HPDE6-E6E7 (cell line): ENCODE measurements around the gene ACVR1B.

ENCODE experiments used
- DNase-seq: peaks from one replicate; pipeline ENCODE4 v3.0.0; 2011; ENCODE audit warnings: missing footprints; ENCODE audit errors: extremely low spot score

ACVR1B gene

DNA sequence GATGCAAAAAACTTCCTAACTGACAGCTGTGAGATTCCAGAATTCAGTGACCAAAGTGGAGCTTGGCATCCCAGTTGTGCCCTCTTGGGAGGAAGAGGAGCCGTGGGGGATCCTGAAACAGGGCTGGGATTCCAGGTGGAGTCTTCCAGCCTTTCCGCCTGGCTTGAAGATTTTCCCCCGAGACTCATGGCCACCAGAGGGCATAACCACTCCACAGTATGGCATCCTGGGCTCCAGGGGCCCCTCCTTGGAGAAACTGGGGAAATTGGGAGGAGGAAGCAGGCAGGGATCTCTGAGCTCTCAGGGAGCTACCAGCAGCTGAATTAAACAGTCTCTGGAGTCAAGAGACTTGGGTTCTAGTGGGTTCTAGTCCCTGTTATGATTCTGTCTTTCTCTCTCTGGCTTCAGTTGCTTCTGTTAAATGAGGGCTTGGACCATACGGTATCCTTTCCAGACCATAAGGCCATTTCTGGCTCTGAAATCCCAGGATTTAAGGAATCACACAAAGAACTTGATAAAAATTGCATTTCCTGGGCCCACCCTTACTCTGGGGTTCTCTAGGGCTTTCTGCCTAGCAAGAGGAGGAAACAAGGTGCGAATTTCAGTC lies 52.6 kb downstream of the ACVR1B start:
- DNase-seq = peak; percentile 61

DNA sequence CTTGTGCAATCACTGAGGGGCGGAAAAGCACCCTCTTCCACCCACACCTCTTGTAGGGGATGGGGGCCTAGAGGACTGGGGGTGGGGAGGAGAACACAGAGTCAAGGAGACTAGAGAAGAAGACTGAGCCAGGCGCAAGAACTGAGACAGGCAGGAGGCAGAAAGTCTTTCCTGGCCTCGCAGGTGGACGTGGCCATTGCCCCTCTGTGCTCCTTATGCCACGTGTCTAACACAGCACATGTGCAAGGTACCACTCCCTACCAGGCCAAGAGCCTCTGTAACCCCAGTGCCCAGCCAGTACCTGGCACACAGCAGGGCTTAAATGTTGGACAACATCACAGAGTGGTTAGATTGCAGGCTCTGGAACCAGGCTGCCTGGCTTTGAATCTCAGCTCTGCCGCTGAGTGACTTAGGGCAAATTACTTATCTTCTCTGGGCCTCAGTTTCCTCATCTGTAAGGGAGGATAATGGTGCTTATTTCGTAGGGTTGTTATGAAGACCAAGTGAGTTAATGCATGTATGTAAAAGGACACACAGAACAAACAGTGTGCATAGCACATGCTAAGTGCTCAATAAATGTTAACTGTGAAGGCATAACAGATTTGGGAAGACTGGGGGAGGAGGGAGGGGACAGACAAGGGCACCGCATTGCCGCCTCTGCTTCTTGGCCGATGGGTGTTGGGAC lies 53.9 kb downstream of the ACVR1B start:
- no peak for DNase-seq

DNA sequence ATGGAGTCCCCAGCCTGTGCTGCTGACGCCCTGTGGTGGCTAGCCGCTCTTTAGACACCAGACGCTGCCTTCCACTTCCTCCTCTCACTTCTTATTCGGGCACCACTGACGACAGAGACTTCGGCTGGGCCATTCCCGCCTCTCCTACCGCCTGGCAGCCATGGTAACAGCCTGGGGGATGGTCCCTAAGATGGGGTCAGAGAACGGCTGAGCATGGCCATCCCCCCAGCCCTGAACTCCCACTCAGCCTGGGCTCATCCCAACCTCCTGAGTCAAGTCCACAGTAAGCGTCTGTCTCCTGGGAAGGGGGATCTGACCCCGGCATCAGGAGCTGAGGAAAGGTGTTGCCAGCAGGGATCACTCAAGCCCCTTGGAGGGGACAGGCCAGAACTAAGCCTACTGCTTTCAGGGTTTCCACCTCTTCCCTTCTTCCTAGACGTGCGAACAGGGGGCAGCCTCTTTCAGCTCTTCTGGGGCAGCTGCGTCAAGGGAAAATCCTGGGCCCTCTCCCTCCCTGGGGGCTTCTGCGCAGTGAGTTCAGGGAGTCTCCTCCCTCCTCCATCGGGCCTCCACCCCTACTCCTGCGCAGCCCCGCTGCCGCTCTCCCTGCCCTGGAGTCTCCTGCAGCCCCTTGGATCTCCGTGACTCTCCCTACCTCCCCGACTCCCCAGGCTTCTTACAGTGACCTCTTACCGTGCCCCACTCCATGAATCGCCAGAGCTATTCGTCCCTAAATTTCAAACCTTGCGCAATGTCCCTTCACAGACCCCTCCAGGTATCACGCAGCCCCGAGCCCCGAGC lies 54.6 kb downstream of the ACVR1B start:
- no peak for DNase-seq

DNA sequence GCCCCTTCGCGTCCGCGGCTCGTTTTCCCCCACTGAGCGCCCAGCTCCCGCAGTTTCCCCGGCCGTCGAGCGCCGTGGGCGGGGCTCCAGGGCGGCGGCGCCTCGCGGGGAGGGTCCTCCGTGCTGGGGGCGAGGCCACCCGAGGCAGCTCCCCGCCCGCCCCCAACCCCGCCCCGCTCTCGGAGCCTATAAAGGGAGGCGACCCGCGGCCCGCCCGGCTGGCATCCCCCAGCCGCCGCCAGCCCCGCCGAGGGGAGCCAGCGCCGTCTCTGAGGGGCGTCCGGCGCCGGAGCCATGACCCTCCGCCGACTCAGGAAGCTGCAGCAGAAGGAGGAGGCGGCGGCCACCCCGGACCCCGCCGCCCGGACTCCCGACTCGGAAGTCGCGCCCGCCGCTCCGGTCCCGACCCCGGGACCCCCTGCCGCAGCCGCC lies 55.2 kb downstream of the ACVR1B start, which contains the start of gene TAMALIN:
Gene TAMALIN, plus strand, starts transcription at position 221 of the 432 bp plus-strand sequence. Its CDS starts 74 bp downstream, at position 295.
- no peak for DNase-seq

DNA sequence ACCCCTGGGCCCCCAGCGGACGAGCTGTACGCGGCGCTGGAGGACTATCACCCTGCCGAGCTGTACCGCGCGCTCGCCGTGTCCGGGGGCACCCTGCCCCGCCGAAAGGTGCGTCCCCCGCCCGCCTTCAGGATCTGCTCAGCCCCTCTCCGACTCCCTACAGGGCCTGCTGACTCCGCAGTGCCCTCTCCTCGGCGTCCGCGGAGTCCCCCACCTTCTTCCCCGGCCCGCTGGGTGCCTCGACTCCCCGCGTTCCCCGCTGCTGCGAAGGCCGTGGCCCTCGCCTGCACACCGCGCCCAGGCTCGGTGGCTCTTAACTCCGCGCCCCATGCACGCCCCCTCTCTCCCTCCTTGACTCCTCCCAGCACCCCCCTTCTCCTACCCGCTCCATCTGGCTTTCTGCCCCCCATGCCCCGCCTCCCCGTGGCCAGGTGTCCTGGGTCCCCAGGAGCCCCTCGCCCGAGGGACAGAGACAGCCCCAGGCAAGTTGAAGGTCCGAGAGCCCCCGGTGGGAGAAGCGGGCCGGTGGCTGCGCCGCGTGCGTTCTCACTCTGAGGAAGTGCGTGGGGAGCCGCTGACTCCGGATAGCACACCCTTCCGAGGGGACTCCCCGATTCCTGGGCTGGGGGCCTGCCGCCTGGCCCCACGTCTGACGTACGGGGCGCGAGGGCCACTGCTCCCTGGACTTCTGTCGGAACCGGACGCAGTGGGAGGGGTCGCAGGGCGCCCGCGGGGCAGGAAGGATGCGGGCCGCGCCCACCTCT lies 55.8 kb downstream of the ACVR1B start:
- no peak for DNase-seq

DNA sequence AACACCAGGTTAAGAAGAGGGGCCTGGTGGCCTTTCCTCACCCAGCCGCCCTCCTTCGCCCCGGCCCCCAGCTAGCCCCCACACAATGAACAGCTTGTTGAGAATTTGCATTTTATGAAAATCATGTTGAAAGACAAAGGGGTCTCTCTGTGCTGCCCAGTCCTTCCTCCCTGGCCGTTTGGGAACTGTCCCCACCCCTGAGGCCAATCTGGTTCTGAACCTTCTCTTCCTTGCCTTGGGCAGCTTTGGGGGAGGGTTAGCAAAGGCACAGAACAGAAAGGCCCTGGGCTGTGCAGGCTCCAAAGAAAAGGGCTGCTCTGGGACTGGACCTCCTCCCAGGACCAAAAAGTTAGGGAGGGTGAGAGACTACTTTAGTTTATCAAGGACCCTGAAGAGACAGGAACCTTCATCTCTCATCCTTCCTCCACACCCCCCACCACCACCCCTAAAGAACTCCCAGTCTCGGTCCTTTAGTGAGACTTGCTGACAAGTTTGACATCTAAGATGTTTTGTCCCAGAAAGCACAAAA lies 56.5 kb downstream of the ACVR1B start:
- DNase-seq = no peak

DNA sequence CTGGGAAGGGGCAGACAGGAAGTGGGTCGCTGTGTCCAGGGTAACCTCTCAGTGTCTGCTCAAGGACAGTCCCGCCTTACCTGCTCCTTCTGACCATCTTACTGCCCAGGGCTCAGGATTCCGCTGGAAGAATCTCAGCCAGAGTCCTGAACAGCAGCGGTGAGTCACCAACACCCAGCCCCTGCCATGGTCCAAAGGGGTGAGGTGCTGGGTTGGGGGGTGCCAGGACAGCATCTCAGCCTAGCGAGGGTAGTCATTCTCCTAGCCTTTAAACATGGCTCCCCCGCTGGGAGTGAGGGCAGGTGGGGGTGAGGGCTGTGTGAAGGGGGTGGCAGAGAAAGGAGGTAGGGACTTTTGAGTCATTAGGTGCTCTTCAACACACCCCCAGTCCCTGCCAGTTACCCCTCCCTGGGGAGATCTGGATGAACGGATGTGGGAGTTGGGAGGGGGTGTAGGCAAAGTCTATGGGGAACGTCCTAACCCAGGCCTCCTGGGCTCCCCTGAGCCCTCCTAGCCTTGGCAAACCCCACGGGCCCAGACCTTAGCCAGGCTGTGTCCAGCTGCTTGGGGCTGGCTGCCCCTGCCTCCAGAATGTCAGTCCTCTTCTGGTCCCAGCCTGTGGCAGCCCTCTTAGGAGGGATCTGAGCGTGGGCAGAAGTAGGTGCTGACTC lies 57.7 kb downstream of the ACVR1B start:
- DNase-seq = no peak

DNA sequence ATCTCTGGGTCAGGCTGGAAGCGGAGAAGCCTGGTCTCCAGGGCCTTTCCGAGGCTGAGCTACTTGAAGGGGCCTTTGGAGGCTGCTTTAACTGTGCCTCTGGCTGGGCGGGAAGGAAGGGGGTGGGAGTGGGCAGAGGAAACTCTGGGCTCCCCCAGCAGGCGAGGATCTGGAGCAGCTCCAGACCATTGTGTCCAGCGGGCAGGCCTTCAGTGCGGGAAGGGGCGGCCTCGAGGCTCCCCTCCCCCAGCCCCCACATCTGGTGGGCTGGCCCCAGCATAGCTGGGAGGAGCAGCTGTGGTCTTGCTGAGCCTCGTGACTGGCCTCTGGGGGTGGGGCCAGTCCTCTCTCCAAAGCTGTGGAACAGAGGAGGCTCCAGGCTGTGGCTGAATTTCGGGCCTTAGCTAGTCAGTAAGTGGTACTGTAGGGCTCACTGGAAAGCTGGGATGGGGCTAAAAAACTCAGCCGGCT lies 58.7 kb downstream of the ACVR1B start:
- DNase-seq = no peak

DNA sequence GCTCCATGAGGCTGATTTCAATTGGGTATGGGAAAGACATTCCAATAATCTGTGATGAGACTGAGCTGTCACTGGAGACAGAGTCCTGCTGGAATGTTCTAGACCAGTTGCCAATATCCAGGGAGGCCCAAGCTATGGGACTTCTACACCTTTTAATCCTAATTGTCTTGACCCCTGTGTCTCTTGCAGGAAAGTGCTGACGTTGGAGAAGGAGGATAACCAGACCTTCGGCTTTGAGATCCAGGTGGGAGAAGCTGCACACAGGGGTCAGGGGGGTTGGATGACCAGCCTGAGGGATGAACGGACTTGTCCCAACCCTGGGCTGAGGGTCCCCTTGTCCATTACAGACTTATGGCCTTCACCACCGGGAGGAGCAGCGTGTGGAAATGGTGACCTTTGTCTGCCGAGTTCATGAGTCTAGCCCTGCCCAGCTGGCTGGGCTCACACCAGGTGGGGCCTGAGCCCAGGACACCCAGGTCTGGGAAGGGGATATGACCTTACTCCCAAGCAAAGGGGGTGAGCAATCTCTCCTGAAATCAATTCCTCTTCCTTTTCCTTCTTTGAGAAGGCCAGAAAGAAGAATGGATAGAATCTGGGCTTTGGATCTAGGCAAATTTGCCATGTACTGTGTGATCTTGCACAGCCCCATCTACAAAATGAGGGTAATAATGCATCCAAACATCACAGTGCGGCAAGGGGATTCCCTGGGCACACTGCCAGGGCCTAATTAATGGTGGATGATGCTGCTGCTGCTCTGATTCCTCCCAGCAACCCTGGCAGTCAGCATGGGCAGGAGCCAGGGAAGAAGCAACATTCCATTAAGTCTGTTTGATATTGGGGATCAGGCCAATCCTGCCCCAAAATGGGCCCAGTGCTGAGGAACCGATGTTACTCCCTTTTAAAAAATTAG lies 59.4 kb downstream of the ACVR1B start:
- no peak for DNase-seq

DNA sequence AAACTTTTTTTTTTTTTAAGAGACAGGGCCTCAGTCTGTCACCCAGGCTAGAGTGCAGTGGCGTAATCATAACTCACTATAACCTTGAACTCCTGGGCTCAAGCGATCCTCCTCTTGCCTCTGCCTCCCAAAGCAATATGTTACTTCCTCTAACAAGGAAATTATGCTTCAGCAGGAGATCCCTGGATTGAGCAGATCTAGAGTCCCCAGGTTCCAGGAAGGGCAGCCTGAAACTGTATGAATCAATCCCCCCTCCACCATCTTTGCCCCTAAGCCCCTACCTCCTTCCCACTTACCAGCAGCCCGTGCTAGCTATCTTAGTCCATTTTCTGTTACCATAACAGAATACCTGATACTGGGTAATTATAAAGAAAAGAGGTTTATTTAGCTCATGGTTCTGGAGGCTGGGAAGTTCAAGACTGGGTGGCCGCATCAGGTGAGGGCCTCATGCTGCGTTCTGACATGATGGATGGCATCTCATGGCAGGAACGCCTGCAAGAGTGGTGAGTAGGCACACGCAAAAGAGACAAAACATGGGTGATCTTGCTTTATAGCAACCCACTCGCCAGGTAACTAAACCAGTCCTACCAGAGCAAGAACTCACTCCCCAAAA lies 60.2 kb downstream of the ACVR1B start:
- no peak for DNase-seq

DNA sequence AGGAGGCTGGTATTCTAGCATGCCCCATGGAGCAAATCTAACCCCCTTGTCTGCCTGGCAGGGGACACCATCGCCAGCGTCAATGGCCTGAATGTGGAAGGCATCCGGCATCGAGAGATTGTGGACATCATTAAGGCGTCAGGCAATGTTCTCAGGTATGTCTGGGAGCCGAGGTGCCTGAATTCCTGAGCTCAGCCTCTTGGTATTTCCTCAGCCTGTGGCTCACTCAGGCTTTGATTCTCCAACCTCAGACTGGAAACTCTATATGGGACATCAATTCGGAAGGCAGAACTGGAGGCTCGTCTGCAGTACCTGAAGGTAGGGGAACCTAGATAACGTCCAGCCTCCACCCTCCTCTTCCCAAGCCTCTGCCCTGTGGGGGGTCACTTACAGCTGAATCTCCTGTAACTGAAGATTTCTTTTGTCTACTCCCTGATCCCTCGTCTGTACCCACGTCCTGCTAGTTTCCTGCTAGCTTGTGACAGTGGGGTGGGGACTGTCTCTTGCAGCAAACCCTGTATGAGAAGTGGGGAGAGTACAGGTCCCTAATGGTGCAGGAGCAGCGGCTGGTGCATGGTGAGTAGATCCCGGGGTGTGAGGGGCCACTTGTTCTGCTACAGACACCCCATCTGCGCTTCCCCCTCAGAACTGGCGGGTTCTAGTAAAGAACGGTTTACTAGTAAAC lies 62.3 kb downstream of the ACVR1B start:
- no peak for DNase-seq

DNA sequence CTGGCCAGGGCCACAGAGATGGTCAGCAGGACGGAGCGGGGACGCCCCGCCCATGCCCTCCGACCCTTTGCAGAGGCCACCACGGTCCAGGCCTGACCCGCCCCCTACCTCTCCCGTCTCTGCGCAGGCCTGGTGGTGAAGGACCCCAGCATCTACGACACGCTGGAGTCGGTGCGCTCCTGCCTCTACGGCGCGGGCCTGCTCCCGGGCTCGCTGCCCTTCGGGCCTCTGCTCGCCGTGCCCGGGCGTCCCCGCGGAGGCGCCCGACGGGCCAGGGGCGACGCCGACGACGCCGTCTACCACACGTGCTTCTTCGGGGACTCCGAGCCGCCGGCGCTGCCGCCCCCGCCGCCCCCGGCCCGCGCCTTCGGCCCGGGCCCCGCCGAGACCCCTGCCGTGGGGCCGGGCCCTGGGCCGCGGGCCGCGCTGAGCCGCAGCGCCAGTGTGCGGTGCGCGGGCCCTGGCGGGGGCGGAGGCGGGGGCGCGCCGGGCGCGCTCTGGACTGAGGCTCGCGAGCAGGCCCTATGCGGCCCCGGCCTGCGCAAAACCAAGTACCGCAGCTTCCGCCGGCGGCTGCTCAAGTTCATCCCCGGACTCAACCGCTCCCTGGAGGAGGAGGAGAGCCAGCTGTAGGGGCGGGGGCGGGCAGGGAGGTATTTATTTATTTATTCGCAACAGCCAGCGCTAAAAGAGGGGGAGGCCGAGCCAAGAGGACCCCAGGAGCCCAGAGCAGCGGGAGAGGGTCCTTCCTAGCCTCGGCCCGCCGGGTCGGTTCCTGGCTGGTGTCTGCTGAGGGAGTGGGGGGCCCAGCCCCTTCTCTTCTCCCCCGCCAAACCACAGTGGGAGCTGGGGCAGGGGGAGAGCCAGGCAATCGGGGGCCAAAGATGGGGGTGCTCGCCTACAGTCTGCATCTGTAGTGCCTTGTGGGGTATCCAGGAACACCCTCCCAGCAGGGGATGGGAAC lies 63.4 kb downstream of the ACVR1B start:
- no peak for DNase-seq

DNA sequence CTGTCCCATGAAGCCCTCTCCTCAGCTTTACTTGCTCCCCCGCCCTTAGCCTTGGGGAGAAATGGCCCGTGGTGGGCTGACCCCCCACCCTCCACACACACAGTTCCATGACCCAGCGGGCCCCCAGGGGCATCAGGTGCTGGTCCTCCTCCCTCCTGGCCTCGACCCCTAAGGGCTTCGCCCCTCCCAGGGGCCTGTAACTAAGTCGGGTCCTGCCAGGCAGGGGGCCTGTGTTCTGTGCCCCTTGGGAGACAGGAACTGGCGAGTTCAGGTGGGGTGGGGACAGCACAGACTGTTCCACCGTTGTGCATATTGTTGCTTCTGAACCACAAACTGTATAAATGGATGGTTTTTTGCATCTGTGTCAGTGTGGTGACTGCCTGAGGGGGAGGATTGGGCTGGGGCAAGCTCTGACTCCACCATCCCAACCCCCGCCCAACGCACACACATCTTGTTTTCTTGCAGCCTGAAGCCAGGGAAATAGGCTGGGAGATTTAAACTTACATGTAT lies 64.1 kb downstream of the ACVR1B start:
- DNase-seq = no peak

DNA sequence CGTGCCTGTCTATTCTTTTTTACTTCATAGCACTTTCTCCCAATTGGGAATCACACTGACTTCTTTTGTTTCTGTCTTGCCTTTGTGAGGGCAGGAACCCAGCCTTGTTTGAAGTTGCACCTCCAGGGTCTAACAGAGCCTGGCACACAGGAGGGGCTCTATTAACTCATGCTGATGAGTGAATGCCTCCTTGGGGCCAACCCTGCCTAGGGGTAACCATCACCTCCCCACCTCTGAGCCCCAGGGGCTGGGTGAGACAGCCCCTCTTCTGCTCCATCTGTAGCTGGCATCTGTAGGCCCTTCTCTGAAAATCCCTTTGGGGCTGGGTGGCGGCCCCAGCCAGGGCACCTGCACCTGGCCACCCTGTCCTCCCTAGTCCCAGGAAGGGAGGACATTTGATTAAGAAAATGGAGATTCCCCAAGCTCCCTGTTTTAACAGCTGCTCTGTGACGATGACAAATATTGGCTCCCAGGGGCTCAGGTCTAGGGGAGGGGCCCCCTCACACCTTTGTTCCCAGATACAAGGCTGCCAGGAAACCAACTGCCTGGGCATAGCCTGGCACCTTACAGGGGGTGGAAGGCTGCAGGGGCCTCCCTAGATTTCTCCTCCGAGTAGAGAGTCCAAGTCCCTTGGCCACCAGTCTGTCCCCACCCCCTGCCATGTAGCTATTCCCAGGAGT lies 67.1 kb downstream of the ACVR1B start:
- no peak for DNase-seq

DNA sequence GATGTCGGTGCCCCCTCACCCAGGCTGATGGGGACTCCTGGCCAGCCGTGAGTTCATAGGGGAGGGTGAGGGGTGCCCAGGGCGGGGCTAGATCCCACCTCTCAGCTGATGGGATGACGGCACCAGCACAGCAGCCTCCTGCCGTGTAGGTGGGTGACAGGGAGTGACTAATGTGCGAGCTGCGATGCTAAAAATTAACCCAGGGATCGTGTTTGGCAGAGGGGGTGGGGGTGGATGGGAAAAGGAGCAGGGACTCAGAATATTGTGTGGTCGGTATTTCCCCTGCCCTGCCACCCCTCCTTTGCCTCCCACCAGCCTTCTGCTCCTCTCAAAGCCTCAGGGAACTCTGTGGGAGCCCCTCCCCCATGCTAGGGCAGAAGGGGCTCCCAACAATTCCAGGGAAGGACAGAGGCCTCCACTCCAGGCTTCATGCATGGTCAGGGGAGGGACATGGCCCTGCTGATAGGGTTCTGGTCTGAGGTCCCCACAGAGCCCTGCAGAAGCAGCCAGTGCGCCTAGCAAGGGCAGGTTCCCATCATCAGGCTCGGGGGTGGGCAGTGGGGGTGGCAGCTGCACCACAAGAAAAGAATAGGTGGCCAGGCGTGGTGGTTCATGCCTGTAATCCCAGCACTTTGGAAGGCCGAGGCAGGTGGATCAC lies 67.7 kb downstream of the ACVR1B start:
- no peak for DNase-seq

DNA sequence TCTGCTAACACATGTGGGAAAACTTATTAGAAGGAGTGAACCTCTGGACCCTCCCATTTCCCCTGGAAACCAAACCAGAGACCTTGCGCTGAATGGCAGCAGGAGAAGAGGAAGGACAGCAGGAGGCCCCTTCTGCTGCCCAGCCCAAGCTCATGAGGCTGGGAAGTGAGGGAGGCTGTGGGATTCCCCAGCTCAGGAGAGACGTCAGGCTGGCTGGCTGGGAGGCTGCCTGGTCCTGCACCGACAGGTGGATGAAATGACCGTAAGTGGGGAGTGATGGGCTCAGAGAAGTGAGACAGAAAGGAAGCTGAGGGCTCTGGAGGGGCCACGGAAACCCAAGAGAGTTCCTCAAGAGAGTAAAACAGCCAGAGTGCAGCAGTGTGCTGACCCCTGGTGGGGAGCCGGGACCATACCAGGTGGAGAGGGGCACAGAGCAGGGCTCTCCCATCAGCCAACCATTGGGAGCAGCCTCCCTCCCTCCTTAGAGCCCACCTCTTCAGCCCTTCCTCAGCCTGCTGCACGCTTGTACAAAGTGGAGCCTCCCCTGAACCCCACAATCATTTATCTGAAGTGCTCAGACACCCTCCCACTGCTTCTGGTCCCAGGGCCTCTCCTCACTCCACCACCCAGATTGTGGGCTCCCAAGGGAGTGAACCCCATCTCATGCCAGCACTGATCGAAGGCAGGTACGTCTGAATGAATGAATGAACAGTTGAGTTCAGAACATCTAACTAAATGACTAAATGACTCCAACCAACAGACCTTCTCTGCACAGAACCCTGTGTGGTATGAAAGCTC lies 69.2 kb downstream of the ACVR1B start:
- DNase-seq = no peak
